Measurements from ENCODE around the gene GOLGA8A.
"Not testable (repeated sequence)": the region's sequence is repeated elsewhere in the genome, so short reads cannot be mapped to it uniquely, and the experiment has no call there.

Gene GOLGA8A, protein sequence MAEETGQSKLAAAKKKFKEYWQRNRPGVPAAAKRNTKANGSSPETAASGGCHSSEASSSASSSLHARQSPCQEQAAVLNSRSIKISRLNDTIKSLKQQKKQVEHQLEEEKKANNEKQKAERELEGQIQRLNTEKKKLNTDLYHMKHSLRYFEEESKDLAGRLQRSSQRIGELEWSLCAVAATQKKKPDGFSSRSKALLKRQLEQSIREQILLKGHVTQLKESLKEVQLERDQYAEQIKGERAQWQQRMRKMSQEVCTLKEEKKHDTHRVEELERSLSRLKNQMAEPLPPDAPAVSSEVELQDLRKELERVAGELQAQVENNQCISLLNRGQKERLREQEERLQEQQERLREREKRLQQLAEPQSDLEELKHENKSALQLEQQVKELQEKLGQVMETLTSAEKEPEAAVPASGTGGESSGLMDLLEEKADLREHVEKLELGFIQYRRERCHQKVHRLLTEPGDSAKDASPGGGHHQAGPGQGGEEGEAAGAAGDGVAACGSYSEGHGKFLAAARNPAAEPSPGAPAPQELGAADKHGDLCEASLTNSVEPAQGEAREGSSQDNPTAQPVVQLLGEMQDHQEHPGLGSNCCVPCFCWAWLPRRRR

DNA sequence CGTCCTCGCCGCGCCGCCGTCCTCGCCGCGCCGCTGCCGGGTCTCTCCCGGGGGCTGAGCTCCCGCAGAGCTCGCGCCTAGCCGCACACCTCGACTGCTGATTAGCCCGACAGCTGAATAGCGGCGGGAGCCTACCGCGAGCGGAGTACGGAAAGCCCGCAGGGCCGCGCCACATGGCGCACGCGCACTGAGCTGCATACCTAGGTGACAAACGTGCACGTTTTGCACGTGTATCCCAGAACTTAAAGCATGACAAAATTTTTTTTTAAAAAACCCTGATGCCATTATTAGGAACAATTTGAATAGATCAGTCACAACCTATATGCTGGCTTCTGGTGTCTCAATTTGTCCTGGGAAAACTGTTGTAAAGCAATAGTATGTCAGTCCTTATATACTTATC lies at the start of gene GOLGA8A:
TSS of gene GOLGA8A (minus strand) at position 122 of the 400 bp plus-strand sequence. CDS start 48,117 bp downstream, outside the sequence.
- no peak for DNase-seq

DNA sequence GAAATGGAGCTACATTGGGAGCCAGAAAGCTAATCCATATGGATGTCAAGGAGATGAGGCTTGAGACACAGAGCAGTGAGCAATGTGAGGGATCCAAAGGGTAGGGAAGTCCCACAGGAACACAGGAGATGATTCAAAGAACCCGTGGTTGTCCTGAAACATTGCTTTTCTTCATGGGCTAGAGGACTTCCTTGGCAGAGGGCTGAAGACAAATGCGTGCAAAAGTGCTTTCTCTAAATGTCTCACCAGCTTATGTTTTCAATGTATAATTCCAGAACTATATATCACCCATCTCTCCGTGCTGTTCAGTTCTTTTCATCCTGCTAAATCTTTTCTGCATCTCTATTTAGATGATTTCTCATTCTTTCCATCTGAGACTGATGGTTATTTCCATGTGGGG lies 46.0 kb upstream of the GOLGA8A start:
- no peak for DNase-seq

DNA sequence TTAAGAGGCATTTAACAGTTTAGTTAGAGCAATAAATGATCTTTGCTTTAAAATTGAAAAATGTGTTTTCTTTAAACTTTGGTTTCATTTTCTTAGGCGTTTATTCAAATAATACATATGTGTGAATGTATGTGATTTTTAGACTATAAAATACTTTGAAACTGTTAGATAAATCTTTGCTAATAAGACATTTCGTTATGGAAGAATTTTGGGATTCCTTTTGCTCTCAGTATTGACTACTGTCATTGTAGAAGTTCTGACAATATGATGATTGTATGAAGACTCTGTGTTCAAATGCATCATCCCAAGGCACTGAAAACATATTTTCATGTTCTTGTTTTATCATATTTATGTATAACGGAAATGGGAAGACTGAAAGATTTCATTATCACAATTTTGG lies 43.8 kb upstream of the GOLGA8A start:
- no peak for DNase-seq

DNA sequence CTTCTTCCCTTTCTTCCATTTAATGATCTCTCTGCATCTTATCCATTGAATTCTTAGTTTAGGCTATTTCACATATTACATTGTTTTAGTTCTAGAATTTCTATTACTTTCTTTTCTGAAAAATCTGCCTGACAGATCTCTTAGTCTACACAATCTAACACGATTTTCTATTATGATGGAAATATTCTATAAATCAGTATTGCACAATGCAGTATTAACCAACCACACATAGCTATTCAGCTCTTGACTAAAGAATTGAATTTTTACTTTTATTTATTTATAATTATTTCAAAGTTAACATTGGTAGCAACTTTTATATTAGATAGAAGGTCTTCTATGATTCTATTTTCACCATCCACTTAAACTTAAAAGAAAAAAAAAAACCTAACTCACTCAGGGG lies 36.2 kb upstream of the GOLGA8A start:
- no peak for DNase-seq

DNA sequence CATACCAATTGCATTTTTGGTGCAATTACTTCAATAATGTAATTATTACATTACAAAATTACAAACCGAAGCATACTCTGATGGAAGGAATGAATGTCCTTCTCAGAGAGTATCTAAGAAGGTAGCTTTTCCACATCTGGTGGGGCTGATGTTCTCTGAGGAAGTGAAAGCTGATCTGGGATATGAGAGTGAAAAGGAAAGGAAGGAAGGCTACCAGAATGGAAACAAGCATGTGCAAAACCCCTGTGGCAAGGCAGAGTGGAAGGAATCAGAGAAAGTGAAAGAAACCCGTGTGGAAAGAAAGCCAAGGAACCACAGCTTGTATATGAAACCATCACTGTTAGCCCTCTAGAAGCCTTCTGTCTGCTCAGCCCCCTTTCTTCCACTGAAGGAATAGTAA lies 35.3 kb upstream of the GOLGA8A start:
- DNase-seq: no peak

DNA sequence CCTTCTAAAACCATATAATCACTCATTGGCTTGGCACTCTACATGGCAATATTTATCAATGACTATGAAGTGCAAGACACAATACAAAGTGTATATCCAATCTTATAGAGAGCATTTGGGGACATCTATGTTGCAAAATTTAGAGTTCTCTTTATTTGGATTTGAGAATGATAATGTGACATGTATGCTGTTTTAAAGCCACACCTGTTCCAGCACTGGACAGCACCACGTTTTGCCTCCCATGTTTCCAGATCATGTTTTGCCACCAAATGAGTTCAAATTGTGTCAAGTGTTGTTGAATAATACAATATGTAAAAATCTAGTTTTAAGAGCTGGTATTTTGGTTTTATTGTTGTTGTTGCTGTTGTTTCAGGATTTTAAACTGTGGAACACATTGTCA lies 33.3 kb upstream of the GOLGA8A start:
- DNase-seq: no peak

DNA sequence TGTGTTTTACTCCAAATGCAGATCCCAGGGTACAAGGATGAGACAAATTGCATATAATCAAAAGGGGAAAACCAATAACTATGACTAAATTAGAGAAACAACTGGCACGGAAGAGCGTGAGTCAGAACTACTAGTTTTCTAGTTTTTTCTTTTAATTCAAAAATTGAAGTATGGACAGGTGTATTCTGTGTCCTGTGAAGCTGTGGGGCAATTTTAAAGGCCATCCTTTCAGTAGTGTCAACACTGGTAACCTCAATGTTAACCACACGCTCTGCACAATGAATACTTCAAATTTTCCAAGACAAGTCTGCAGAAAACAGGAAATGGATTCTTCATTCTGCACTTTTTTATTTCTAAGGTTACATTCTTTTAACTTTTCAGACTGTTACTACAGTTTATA lies 32.5 kb upstream of the GOLGA8A start:
- no peak for DNase-seq

DNA sequence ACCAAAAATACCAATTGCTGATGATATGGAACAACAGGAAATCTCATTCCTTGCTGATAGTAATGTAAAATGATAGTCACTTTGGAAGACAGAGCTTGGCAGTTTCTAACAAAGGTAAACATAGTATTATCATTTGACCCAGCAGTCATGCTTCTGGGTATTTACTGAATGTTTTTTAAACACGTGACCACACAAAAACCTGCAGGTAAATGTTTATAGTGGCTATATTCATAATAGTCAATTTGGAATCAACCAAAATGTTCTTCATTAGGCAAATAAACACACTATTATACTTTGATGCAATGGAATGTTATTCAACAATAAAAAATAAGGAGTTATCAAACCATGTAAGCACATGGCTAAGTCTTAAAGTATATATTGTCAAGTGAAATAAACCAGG lies 24.1 kb upstream of the GOLGA8A start:
- no peak for DNase-seq

DNA sequence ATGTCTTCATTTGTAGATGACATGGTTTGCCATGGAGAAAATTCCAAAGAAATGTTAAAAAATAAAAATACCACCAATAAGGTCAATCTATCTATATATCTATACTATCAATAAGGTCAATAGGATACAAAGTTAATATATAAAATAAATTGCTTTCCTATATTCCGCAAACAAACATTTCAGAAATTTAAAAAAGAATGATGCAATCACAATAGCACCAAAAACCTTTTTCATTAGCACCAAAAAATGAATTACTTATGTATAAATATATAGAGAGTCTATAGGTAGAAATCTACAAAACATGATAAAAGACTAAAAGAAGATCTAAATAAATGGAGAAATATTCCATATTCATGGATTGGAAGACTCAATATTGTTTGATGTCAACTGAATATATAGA lies 22.8 kb upstream of the GOLGA8A start:
- no peak for DNase-seq

DNA sequence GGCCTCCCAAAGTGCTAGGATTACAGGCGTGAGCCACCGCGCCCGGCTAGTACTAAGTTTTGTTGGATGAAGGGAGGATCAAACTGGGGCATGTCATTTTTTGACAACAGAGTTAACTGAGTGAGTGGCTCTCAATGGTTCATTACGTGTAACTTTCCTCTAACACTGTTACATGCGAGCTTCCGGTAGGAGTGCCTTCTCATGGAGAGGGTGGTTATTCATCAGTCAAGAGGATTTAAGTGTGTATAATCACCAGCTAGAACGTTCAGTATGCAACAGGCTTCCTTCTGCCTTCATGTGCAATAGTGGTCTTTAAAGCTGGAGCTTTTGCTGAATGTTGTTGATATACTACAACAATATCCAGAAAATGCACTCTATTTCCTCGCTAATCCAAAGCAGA lies 19.1 kb upstream of the GOLGA8A start:
- DNase-seq: no peak

DNA sequence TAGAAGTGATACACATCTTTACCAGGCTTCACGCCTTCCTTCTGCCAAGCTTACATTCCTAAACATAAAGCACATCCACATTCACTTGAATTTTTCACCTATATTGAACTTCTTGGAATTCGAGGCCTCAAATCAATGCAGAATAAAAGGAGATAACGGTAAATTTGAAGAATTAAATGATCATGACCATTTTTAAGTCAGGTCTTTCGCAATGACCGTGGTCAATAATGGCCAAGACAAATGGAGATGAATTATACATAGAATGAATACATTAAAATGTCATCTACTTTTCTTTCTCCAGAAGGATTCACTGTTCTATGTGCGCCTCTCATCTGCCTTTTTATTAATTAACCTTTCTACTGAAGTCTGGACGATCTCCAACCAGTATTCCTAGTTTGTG lies 5.3 kb upstream of the GOLGA8A start:
- DNase-seq: no peak

DNA sequence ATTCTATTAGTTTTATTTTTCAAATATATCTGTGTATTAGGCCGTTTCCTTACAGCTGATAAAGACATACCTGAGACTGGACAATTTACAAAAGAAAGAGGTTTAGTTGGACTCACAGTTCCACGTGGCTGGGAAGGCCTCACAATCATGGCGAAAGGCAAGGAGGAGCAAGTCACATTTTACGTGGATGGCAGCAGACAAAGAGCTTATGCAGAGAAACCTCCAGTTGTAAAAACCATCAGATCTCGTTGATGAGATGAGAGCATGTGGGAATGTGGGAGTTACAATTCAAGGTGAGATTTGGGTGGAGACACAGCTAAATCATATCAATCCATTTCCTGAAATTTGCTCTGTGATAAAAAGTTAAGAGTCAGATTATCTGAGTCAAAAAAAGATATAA lies 2.3 kb upstream of the GOLGA8A start:
- DNase-seq: no peak

DNA sequence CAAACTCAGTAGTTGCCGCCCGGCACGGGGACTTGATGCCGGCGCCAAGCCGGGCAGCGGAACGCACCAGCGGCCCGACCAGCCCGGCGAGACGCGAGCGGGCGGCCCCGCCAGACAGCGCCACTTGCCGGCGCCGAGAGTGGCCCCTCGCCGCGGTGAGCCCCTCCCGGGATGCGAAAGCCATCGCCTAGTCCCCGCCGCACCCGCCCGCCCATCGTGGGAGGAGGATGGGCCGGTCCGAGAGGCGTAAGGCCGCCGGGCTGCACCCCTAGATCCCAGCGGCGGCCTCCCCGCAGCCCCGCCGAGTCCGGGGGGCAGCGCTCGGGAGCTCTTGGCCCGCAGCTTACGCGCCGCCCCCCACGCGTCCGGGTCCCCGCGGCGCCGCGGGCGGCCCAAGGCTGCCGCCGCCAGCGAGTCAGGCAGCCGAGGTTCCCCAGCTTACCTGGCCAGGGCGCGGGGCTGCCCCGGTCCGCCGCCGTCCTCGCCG lies 609 bp downstream of the GOLGA8A start:
- DNase-seq: no peak

DNA sequence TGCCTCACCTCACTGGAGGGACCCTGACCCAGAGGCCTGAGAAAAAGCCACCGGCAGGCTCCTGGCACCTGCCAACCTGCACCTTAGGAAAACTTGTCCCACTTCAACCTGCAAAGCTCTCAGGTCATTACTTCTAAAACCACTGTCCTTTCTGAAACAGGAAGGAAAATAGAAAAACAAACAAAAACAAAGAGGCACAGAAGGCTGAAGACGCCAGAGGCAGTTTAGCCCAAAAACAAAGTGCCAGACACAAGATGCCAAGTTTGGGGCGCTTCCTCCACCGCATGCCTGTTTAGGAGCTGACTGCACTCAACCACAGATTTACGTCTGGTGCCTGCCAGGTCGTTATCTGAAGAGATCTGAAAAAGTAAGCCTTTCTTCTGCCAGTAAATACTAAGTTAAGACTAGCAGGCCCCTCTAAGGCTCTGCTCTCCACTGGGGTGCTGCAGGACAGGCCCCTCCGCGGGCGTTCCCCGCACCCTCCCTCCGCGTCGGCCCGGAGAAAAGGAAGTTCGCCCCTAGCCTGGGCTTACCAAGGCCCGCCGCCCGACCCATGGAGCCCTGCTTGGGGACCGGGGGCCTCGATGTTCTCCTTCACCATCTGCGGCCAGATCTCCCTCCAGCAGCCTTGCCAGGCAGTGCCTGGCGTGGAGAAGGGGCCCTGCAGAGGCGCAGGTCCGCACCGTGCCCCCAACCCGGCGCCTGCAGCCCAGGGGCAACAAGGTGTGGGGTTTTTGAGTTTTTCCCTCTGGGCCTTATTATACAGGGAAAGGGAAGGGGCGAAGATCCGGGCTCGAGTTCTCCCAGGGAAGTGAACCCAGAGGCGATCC lies 1.3 kb downstream of the GOLGA8A start:
- DNase-seq: no peak

DNA sequence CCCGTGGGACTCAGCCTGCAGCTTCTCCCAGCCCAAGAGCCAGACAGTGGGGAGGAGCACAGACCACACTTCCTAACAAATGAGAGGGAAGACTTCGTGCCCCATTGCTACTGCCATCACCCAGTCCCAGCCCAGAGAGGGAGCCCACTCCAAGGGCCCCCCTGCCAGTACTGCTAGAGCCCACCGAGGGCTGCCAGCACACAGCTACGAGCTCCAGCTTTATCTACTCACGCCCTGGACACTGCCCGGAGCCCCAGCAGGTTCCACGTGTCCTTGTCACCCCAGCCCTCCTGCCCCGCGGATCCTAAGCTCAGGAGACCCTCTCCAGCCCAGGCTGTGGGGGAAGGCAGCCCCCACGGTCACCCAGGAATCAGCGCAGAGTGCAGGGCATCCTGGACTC lies 1.9 kb downstream of the GOLGA8A start:
- DNase-seq: no peak

DNA sequence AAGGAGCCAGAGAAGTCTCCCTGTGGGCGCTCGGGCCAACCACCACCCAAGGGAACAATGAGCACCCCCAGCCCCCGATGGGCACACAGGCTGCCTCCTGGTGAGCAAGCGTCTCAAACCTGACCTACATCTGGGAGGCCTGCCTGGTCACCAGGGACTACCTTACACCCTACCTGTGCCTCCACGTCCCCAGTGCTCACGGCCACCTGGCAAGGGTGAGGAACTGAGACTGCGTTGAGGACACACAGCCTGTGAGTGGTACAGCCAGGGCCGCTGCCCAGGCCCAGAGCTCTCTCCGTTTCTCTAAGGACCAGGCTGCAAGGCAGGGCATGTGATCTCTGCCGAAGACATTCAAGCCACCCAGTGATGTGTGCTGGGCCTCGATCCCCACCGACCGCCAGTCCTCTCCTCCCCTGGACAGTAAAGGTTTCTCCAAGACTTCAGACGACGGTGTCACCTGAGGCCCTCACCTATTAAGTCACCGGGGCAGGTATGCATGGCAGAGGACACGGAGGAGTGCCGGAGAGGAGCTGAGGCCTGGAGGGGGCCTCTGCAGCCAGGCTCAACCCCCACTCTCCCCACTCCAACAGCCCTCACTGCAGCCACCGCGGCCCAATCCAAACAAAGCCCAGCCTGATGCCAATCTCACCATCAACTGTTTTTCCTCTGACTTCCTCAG lies 2.8 kb downstream of the GOLGA8A start:
- no peak for DNase-seq

DNA sequence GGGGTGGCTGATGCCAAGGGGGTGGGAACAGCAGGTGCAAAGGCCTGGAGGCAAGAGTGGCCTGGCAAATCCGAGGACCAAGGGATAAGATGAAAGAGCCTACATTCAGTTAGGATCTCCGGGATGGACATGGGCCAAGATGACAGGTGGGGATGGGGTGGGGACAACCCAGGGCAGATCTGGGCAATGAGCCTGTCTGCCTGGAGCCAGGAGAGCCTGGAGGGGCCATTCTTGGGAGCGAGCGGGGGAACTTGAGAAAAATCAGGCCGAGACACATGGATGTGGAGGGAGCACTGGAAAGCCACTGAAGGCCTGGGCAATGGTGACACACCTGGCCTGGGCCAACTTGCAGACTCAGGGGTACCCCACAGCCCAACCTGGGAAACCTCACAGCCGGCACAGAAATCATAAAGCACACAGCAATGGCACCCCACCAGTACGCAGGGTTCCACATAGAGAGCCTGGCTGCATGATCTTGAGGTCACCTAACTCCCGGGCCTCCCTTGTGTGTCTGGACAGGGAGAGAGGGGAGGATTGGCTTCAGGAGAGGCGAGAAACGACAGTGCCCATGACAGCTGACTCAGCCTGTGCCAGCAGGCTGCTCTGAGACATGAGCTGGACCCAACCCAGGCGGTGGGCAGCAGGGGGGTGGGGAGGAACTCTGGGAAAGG lies 3.5 kb downstream of the GOLGA8A start:
- DNase-seq: not testable (repeated sequence)

DNA sequence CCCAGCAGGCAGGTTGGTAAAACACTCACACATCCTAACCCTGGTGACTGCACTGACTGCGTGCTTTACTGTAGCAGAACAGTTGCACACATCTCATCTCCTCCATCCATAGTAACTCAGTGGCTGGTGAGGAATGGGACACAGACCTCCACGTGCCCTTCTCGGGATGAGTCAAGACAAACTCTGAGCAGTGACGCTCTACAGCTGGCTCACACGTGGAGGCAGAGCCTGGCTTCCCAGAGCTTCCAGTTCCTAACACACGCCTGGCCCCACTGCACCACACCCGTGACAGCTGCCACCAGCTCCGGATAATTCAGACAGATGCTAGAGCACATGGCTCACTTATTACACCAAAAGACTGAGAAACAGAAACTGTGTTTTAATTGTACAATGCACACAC lies 7.0 kb downstream of the GOLGA8A start:
- not testable (repeated sequence) for DNase-seq

DNA sequence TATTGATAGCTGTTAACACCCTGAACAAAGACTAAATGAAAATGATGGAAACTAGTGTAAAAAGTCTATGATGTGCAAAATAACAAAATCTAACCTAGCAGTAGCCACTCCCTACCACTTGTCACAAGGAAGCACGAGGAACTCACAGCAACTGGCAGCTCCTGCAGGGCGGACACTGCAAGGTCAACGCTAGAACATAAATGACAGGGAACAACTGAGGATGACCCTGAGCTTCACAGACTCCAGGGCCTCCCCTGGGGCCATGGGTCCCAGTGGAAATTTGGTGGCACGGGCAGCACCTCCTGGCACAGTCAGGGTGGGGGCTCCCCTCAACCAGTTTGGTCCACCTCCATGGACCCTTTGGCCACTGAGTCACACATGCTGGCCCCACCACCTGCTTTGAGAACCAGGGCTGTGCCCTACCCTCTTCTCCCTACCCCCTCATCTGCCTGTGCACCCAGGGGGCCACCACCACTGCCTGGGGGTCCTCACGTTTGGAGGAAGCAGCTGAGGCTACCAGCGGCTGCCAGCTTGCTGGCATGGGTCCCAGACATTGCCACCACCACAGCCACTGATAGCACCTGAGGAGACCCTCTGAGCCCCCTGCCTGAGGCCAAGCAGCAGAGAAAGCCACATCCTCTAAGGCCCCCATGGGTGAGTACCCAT lies 14.1 kb downstream of the GOLGA8A start:
- DNase-seq: not testable (repeated sequence)

DNA sequence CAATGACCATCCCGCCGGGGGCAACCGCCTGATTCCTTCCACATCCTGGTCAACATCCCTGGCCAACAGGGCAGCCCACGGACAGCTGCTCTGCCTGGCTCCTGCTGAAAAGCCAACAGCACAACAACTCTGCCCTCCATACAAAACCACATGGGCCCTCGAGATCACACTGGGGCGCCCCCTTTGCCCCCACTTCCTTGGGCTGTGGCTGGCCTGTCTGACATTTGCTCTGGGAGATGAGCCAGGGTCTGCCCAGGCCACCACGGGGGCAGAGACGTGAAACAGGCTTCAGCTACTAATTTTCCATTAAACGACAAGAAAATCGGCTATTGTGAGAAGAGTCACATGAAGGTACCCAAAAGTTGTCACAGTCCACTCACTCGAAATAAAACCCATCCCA lies 16.7 kb downstream of the GOLGA8A start:
- not testable (repeated sequence) for DNase-seq

DNA sequence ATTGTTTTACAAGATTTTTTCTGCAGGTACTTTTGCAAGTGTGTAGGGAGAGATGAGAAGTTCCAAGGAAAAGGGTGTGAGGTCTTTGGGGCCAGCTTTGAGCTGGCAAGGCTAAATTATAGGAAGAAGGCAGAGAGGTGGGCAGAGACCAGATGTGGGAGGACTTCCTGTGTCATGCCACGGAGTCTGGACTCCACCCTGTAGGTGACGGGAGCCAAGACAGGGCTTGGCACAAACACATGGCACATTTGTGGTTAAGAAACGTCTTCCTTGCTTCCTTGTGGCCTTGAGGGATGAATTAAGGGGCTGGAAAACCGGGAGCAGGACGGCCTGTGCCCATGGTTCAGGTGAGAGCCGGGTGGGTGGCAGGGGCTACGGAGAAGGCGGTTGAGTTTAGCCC lies 19.2 kb downstream of the GOLGA8A start:
- DNase-seq: not testable (repeated sequence)

DNA sequence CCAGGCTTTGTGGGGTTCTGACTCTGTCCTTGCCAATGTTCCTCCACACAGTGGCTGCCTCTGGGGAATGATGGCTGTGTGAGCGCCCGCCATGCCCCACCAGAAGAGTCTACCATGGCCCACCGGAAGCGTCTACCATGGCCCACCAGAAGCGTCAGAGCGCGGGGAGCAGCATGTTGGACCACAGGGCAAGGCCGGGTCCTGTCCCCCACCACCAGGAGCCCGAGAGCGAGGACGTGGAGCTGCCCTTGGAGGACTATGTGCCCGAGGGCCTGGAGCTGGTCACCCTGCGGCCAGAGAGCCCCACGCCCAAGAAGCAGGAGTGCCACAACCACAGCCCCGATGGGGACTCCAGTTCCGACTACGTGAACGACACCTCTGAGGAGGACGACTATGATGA lies 28.1 kb downstream of the GOLGA8A start:
- DNase-seq: not testable (repeated sequence)

Data from cortex of kidney (tissue), 1 donor.